Activated CD4-positive, alpha-beta T cell treated with anti-CD3 and anti-CD28 coated beads, Interleukin-2, amount 50 U/mL, for 4 hours (primary cell): ENCODE data around the gene PIK3C2A.

Experiments
- DNase-seq, 2 experiments: peaks; one replicate each; pipeline ENCODE4 v3.0.0-alpha.2; 2020

Gene PIK3C2A

DNA sequence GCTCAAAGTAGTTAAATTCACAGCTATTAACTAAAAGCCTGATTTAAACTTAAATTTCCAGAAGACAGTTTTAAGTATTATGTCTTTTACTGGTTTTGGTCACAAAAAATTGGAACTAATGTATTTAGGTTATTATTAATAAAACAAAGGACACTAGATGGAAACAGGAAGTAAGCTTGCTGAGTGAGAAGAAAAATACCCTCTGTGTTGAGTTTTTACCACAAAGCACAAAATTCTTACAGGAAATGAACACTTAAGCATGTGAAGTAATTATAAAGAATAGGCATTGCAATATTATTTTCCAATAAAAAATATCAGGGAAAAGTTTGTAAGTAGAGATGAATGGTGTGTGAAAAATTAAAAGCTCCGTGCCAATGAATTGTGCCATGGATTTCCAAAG is 46.3 kb downstream of the PIK3C2A start:
- DNase-seq, result no peak

DNA sequence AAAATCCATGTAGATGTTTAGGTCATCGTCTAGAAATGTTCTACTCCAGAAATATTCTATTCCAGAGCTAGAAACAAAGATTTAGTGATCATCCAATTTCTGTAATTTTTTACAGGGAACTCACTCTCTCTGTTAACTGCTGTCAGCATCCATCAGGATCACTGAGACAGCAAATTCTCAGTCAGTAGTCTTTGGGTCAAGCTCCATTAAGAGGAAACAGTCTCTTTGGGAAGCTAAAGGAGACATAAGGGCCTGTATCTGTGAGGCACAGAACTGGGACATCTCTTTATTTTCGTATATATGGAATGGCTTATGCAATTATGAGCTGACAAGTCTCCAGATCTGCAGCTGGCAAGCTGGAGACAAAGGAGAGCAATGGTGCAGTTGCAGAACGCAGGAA is 48.3 kb downstream of the PIK3C2A start:
- DNase-seq, result no peak
